ENCODE data around the gene PREX1.

GRCh38 chr20:48716086-48716485 is 111.7 kb downstream of the PREX1 start:
- TF ChIP-seq CTCF (IDR thresholded peaks at IDR 0.05) (no peak), POLR2A (IDR thresholded peaks at IDR 0.05) (no peak)

All from prostate gland (tissue), 2 donors.